COLO668 (cell line): ENCODE results near the gene SEC22C.

Experiments used
- DNase-seq: peaks from one replicate; lab custom pipeline; 2025; ENCODE audit not compliant: unreplicated experiment; lab: John Stamatoyannopoulos, UW

Gene SEC22C

DNA sequence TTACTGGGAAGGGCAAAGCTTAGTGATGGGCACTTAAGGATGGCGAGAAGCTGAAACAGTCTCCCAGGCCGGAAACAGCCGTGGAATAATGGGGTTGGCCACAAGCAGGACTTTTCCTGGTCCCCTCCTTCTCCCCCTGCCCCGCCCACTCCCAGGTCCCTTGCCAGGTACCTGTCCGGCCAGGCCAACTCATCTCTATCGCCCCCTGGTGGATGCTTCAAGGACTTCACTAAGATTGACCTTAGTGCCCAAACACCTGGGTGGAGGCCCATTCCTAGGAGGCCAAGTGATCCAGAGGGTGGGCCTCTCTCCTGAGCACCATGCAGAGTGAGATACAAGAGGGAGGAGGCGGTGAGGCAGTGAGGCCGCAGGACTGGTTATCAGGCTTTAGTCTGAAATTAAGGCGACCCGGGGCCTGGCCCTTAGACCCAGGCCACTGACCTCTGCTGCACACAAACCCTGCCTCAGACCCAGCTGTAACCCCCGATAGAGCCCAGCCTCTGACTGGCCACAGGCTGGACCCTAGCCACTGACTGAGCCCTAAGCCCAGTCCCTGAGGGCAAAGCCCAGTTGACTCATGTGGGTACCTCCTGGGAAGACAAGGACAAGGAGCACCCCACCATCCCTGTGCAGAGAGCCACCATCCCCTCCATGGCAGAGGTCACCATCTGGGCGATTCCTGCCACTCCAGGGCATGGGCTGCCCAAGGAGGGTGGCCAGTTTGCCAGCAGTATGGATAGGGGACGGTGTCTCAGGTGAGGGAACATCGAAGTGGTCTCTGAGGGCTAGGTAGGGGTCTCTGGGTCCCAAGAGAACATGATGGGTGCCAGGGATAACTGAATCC is 41.7 kb downstream of the SEC22C start:
- DNase-seq, result peak; percentile 51

DNA sequence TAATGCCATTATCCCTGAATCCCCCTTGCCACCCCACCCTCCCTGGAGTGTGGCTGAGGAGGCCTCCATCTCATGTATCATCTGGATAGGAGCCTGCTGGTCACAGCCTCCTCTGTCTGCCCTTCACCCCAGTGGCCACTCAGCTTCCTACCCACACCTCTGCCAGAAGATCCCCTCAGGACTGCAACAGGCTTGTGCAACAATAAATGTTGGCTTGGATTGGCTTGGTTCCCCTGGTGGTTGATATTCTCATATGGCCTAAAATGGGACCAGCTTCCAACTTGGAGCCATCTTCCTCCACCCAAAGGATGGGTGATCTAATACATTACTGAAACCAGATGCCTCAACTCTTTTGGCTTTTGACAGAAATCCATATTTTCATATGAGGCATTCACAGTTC is 44.4 kb downstream of the SEC22C start:
- no peak for DNase-seq

DNA sequence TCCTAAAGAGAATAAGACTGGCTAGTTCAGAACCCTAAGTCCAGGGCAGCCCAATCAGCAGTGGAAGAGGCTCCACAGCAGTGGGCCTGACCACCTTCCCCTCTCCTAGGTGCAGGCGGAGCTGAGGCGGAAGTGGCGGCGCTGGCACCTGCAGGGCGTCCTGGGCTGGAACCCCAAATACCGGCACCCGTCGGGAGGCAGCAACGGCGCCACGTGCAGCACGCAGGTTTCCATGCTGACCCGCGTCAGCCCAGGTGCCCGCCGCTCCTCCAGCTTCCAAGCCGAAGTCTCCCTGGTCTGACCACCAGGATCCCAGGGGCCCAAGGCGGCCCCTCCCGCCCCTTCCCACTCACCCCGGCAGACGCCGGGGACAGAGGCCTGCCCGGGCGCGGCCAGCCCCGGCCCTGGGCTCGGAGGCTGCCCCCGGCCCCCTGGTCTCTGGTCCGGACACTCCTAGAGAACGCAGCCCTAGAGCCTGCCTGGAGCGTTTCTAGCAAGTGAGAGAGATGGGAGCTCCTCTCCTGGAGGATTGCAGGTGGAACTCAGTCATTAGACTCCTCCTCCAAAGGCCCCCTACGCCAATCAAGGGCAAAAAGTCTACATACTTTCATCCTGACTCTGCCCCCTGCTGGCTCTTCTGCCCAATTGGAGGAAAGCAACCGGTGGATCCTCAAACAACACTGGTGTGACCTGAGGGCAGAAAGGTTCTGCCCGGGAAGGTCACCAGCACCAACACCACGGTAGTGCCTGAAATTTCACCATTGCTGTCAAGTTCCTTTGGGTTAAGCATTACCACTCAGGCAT is 45.6 kb downstream of the SEC22C start:
- DNase-seq, result peak; percentile 25

DNA sequence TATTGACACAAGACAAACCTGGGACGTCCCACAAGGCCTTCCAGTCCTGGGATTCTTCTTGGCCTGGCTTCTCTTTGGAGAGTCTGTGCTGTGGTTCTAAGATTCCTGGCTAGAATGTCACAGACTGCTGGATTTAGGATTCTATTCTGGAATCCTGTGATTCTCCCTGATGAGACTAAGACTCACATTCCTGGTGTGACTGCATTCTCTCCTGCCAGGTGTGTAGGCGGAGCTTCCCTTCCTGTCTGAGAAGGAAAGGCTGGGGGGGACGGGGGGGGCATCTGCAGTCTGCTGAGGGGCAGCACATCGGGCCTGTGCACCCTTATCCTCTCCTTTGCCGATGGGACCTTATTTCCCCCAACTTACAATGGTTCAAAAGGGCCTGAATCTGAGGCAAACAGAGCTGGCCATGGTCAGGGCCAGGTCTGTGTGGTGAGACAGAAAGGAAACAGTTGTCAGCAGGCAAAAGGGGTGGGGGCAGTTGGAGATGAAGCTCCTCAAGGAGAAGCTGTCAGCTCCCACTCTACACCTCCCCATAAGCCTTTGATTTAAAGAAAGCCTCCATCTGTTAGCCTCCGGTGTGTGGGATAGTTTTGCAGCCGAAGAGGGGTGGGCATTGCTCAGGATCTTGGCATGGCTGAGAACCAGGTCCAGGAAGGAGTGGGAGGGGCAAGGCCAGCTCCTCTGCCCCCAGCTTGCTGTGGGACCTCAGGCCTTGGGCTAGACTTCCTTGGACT is 48.4 kb downstream of the SEC22C start:
- DNase-seq, result no peak

DNA sequence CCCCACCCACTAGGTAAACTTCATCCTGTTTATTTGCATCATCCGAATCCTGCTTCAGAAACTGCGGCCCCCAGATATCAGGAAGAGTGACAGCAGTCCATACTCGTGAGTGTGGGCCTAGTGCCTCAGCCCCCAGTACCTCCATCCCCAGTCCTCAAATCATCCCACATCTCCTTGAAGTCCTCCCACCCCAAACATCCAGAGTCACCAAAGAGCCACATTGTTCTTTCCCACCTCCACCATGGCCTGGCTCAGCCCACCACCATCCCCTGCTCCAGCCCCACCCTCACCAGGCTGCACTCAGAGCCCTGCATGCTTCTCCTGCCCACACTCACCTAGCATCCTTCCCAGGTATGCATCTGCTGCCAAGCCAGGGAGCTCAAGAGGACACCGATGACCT is 49.5 kb downstream of the SEC22C start:
- DNase-seq, result no peak

DNA sequence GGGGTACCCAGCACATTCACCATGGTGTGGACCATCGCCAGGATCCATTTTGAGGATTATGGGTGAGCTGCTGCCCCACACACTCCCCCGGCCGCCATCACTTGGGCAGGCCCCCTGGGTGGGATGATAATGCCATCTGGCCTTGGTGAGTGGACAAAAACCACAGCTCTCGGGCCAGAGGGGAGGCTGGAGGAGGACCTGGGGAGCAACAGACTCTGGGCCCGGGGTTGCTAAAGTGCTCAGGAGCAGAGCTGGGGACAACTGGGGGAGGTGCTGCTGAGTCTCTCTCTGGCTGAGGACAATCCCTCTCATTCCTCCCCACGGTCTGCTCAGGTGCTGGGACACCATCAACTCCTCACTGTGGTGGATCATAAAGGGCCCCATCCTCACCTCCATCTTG is 50.3 kb downstream of the SEC22C start:
- DNase-seq, result no peak

DNA sequence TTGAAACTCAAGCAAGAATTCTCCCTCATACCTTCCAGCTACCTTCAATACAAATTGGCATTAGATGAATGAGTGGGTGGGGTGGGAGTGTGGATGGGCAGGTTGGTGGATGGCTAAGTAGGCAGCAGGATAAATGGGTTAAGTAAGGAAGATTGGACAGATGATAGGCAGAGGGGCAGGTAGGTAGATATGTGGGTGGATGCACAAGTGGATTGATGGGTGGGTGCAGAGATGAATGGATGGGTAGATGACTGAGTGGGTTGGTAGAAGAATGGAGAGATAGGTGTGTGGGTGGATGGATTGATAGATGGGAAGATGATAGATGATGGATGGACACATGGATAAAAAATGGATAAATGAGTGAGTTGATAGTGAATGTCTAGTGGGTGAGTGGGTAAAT is 51.7 kb downstream of the SEC22C start:
- DNase-seq, result no peak

DNA sequence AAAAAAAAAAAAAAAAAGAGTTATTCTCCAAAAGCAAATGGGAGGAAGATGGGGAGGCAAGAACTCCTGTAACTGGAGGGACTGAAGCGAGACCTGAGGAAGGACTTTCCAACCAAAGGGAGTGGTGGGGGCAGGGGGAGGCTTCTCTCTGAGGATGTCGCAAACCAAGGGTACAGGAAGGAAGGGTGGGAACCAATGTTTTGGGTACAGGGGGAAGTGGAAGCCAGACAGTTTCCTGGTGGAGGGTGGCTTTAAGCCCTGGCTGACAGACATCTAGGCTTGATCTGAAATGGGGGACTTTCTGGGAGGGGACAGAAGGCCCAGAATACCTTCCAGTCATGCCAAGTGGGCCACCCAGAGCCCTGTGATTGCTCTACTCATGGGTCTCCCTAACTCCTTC is 52.3 kb downstream of the SEC22C start:
- no peak for DNase-seq

DNA sequence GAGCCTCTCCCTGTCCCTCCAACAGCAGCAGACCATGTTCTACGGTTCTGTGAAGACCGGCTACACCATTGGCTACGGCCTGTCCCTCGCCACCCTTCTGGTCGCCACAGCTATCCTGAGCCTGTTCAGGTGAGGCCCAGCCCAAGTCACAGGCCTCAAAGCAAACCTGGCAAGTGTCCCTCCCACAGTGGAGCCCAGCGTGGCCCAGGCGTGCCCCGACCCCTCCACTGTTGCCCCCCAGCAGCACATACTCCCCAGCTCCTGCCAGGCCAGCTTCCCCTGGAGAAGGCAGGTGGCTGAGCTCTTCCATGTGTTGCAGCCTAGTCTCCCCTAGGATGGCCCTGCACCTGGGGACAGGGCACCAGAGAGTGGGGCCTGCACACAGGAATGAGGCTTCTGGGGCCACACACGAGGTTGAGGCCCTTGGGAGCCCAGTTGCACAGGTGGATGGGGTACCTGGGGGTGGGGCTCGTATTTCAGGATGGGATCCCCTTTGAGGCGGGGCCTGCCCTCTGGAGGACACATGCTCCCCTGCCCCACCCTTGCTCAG is 54.3 kb downstream of the SEC22C start:
- no peak for DNase-seq

DNA sequence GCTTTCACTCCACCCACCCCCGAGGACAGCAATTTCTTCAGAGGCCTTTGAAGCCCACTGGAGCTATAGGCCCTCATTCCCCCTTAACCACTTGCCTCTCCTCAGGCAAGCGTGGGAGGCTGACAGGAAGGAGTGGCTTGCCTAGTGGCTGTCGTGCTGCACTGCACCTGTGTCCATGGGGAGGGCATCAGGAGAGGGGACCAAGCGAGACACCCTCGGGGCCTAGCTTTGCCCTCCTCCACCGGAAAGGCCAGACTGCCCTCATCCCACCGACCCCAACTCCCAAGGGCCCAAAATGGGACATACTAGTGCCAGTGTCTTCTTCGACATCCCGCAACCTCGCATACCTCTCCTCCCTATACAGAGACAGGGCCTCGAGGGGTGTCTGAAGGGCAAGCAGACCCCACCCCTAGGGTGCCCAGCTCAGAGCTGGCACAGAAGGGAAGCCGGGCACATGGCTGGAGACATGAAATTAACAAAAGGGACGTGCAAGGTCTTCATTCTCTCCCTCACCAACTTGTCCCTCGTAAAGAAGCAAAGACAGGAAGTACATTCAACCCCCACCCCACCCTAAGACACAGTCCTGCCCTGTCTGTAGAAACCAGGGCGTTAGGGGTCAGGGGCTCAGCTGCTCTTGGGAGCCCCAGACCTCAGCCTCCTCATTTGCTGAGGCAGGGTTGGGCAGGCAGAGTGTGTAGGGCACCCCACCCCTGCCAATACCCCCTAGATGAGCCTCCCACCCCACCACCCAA is 55.0 kb downstream of the SEC22C start:
- DNase-seq, result no peak

DNA sequence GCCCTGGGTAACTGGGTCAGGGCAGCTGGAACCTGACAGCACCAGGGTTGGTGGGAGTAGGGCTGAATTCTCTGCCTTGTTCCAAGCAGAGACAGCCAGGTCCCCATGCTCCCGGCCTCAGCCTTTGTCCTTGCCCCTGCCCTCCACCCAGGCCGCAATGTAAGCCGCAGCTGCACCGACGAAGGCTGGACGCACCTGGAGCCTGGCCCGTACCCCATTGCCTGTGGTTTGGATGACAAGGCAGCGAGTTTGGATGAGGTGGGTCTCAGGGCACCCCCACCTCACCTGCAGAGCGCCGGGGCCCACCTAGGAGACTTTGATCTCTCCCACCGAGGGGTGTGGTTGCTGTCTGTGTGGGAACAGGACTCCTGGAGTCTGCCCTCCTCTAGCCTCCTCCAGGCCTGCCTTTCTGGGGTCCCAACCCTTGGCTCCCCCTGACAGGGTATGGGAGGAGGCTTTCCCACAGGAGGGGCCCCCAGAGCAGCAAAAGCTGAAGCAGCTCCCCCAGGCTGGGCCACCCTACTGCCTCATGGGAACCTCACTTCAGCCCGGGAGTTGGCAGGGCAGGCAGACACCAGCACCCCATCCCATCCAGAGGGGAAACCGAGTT is 55.9 kb downstream of the SEC22C start:
- DNase-seq, result no peak

DNA sequence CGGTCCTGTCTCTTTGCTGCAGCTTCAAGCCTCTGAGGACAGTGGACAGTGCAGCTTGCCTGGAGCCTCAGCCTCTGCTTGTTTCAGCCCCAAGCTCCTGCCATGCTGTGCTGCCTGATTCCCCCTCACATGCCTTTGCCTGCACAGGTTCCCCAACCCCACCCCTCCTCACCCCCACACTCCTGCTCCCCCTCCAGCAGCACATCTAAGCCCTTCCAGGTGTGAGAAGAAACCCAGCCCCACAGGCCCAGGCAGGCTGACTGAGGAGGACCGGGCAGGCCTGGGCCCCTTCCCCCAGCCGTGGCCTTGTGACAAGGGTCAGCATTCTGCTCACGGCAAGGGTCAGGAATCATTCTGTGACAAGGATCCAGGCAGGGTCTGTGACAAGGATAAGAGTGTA is 56.6 kb downstream of the SEC22C start:
- no peak for DNase-seq

DNA sequence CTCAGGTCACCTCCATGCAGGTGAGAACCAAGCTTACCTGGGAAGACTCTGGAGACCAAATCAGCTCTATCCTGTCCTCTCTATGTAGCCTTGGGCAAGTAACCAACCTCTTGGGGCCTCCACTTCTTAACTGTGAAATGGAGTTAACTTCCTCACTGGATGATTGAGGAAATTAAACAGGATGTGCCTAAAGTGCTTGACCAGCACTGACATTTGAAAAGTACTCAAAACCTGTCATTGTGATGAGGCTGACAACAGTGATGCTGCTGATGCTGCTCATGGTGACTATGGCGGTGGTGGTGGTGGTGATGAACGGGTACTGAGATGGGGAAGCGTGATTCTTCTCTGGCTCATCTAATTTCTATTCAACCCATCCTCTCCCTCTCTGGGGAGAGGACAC is 57.0 kb downstream of the SEC22C start:
- DNase-seq, result no peak

DNA sequence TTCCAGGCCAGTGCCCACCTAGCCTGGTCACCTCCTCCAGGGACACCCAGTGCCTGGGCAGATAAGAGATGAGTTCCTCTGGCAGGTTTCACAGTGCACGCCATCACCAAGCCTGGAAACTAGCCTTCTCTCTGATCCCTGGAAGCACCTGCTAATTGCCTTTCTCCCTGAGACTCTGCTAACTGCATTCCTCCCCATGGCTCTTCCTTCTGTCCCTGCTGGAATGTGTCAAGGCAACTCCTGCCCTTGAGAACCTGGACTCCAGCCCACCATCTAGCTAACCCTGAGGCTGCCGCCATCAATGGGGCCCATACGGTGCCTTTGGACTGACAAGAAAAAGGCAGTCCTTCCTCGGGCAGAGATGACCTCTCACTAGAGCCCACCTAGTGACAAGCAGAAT is 60.9 kb downstream of the SEC22C start:
- DNase-seq, result no peak

DNA sequence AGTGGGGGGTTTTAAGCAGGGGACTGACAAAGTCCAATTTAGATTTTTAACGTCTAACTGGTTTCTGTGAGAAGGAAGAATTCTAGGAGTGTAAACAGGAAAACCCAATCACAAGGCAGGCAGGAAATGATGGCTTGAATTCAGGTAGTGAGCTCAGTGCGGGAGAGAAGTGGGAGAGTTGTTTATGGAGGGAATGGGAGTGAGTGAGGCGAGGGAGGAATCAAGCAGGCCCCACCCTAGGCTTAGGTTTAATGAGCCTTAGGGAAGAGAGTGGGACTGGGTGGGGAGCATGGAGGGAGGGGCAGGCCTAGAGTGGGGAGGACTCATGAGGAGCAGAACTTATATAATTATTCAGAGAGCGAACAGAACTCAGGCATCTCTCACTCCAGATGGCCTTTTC is 61.4 kb downstream of the SEC22C start:
- DNase-seq, result no peak

DNA sequence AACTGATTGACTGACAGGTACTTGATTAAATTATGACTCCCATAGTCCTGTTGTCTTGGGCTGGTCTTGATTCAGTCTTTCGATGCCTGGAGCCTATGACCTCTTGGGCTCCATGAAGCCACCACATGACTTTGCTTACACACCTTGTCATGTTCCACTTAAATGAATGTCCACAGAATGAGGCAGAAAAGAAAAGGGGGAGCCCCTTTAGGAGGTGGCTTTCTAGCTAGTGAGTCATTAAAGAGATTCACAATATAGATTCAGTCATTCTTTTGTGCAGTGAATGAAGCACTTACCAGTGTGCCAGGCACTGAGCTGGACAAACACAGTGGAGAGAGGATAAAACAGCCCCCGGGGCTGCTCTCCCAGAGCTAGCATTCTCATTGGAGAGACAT is 62.2 kb downstream of the SEC22C start:
- DNase-seq, result no peak

DNA sequence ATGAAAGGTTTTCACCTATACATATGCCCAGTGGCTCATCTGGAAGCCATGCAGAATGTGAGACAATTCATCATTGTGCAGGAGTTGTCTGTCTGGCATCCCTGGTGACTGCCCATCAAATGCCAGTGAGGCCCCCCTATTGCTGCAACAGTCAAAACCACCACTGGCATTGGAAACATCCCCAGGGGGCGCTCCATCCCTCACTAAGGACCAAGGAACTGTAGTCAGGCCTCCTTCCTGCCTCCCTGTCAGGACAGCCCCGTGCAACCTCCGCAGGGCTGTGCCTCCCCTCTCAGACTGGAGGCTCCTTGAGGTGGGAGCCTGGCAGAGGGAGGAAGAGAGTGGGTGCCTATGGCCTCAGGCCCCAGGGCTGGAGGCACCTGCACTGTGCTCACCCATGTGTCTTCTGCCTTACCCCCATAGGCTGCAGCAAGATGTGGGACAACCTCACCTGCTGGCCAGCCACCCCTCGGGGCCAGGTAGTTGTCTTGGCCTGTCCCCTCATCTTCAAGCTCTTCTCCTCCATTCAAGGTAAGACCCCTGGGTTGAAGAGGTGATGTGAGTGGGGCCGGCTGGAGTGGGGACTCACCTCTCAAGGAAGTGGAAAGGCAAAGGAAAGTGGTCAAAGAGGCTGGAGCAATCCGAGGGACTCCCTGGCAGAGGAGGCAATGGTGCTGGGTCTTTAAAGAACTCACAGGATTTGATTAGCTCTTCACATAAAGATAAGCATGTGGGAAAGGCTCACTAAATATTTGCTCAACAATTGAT is 62.8 kb downstream of the SEC22C start:
- DNase-seq, result no peak

DNA sequence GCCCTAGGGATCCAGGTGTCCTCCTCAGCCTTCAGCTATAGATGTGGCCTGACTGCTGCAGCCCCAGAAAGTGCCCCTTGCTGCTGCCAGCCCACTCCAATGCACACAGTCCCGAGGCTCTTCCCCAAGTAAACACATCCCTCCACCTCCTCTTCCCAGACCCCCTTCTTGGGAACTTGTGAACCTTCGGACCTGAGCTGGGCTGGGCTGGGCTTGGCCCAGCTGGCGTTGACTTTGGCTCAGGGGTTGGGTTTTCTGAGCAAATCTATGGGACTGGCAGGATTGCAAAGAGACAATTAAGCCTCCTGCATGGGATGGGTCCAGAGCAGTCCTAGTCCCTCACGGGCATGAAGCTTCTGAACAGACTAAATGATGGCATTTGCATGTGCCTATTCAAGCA is 64.7 kb downstream of the SEC22C start:
- DNase-seq, result no peak

DNA sequence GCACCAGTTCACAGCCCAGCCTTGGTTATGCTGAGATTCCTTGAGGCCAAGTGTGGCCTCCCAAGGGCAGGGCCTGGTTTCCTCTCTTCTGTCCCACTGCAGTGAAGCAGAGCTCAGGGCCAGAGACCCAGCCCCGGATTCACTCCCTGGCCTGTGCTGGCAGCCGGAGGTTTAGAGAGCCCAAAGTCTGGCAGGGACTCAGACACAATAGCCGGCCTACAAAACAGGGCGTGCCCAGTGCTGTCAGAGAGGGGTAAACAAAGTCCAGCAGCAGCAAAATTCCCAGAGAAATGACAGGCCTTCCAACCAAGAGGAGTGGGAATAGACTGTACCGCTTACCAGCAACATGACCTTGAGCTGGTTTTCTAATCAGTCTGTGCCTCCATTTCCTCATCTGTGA is 65.3 kb downstream of the SEC22C start:
- no peak for DNase-seq

DNA sequence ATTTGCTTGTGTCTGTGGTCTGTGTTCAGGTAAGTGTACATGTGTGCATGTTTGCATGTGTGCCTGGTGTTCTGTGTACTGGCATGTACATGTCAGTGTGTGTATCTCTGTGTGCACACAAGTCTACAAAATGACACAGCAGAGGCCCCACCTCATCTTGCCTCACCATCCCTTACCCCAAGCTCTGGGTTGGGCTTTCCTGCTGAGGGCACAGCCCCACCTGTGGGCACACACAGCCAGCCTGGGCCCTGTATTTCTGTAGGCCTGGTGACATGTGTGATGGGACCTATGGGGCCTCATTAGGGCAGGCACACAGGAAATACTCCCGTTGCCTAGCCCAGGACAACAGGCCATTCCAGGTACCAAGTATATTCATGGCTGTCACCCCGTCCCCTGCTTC is 65.8 kb downstream of the SEC22C start:
- DNase-seq, result no peak
